GM21367 (cell line): ENCODE data around the gene ZP1.

Experiments used
- ATAC-seq: cut with Tn5 transposase; IDR thresholded peaks from one replicate; pipeline ENCODE4 v1.9.1; 2021; ENCODE audit not compliant: unreplicated experiment

ZP1 gene

DNA sequence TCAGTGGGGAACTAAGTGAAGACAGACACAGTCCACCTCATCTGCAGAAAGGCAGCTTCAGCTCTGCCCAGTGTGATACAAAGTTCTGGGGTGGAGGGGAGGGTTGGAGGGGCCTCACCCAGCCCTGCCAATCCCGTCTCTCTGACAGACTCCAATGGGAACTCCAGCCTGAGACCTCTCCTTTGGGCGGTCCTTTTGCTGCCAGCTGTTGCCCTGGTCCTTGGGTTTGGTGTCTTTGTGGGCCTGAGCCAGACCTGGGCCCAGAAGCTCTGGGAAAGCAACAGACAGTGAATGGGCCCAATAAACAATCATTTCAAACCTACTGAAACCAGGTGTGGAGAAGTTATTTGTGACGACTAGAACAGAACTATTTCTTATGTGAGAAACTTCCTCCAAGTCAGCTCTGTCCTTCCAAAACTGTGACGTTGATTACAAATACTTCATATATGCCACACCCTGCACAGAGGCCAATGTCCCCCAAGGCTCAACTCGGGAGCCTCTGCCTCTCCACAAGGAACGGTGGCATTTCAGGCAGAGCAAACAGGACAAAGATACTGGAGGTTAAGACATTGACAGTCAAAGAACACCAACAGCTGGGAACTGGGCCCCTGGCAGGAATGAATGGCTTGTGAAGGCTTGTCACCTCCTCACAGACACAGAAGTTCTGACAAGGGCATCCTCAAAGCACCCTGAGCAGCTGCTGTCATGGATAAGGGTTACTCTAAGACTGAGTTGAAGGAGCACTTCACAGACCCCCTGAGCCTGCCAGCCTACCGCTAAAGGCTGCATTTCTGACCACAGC is 8.2 kb downstream of the ZP1 start:
- ATAC-seq, result no peak

DNA sequence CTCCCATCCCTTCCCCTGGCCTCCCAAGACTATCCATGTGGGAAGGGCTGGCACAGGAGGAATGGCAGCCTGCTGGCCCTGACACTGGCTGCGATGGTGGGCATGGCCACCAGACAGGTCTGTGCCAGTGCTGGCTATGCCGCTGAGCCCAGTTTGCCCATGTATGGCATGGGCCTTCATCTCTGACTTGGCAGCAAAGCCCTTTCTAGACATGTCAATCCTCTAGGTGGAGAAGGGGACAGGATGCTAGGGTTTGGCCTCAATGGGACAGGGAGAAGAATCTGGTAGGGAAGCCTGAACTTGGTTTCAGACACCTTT is 8.8 kb downstream of the ZP1 start:
- ATAC-seq, result no peak

DNA sequence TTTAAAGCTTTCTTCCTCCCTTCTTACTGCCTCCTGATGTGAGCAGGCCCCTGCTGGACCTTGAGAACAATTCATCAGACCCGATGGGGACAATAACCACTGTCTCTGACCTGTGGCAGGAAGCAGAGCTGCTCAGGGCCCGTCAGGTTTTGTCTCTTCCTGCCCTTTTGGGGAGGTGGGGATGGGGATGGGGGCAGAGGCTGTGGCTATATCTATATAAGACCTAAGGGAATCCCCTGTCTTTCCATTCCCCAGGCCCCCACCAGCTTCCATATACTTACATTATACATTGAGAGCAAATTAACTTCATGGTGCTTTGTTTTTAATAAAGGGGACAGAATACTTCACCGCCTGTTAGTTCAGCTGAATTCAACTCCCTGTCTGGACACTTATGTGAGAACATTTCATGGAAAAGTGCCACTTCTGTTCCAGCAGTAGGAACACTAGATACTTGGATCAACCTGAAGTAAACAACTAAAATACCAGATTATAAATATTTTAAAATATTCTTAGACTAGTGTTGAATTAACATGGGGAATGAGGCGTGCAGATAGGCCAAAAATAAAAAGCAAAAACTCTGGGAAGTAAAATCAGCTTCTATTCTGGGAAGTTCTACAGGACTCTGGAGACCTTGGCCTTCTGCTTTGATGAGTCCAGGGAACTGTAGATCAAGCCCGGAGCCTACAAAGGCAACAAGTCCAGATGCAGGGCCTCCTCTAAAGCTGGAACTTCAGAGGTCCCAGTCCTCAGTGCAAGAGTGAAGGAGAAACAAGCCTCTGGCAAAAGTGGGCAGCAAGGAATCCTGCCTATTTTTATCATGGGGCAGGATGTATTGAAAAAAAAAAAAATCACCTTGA is 11.1 kb downstream of the ZP1 start:
- ATAC-seq, result no peak

DNA sequence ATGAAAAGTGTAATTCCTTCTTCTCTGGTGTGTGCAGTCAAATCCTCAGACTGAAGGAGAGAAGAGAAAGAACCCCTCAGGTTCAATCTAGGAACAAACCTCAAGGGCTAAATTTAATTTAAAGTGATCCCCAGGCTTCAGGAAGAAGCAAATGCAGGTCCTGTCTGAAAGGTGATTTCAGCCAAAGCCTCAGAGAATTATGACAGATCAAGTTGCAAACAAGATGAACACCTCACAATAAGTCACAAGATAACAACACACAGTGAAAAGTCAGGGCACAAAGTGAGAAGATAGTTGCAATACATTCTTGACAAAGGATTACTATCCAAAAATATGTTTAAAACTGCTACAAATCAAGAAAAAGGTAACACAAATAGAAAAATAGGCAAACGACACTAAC is 11.8 kb downstream of the ZP1 start:
- ATAC-seq, result no peak

DNA sequence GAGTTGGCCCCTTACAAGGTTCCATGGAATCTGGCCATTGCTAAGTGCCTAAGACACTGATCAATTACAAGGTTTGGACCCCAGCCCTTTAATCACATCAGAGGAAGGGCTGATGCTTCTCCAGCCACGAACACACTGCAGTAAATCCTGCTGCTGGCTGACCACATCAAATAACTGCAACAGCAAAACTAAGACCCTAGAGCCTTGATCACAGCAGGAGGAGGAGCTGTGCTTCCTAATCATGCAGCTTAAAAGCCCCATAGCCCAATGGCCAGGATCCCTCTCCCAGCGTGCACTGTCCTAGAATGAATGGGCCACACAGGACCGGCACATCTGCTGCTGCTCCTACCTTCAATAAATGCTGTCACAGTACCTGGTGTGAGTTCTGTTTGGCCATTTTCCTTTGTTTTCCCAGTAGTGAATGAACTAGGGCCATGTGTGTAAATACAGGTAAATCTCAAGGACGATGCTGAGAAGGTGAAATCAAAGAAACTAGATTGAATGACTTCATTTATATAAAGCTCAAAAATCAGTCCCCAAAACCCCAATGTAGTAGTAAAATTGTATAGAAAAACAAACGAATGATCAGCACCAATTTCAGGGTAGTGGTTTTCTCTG is 12.7 kb downstream of the ZP1 start:
- ATAC-seq, result no peak

DNA sequence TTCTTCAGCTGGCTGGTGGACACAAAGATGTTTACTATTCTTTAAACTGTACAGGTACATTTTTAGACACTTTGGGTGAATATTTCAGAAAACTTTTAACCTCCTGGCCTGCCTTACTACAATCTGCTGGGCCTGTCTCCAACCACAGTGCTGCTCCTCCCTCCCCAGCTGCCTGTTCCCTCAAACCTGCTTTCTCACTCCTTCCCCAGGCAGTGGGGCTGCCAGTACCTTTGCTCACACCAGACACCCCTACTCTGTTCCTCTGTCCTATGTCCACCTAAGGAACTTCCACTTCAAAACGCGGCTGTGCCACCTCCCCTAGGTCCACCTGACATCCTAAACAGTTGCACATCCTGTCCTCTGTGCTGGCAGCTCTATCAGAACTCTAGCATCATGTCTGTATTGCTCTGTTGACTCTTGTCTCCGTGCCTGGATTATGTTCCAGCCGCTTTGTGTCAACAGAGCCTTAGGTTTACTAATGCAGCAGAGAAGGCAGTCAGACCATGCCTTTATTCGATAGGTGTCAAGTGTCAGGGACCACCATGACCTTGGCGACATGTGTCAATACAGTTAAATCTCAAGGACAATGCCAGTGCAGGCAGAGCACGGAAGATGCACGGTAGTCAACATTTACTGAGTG is 13.4 kb downstream of the ZP1 start:
- ATAC-seq, result no peak

GRCh38 chr11:60887556-60887955 is 20.2 kb downstream of the ZP1 start:
- ATAC-seq, result no peak

DNA sequence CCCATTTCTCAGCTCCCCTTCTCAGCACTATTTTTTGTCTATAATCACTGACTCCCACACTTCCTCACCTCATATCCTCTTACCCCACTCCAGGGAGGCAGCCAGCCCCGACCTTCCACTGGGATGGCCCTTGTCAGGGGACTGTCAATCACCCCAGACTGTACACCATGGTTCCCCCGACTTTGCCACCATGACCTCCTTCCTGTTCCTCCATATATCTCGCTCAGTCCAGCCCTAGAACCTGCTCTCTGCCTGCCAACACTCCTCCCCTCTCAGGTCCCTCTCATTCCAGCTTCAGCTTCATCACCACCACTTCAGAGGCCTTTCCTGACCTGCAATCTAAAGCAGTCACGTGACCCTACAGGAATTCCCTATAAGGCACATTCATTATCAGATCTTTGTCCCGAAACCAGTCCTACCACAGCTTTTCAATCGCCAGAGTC is 22.5 kb downstream of the ZP1 start:
- ATAC-seq, result no peak

DNA sequence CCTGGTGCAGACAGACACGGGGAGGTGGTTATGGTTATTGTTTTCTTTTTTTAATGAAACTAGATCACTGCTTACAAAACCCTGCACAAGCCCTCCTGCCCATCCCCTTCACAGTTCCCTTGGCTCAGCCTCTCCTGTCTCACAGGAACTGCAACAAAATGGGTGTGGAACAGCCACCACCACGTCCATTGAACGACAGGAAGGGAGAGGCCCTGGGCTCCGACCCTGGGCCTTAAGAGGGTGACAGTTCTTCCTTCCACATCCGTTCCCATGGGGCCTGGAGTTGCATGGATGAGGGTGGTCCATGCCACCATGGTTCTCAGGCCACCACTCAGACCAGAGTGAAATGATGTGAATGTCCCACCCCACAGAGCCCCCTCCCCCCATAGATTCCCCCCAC is 23.4 kb downstream of the ZP1 start:
- no peak for ATAC-seq

- ATAC-seq, result no peak
These were observed 23.9 kb downstream of the ZP1 start for GRCh38 chr11:60891103-60891741.

DNA sequence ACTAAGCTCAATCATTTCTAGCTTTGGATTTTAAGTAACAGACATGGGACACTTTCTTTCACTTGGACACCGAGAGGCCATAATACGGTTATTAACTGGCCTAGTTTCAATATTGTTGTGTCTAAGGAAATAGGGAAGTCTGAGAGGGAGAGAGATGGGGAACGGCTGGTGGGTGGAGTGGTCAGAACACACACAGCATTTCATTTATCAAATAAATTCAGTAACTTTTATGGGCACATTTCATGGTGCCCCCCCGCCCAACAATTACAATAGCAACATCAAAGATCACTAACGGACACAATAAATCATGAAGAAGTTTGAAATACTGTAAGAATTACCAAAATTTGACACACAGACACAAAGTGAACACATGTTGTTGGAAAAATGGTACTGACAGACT is 28.3 kb downstream of the ZP1 start:
- ATAC-seq, result no peak

DNA sequence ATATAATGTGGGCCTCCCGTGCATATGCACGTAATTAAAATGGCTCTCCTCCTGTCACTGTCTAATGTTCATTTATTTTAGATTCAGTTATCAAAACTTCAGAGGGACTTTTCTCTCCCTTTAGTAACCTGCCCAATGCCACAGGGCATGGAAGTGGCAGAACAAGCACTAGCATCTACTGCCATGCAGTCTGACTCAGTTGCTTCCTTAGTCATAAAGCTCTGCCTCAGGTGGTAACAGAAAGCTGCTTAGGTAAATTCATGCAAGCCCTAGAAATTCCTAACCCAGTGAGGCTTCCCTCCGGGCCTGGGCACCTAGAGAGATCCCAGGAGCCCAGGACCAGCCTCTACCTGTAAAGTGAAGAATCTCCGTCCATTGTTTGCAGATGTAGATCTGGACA is 30.2 kb downstream of the ZP1 start:
- ATAC-seq, result no peak

DNA sequence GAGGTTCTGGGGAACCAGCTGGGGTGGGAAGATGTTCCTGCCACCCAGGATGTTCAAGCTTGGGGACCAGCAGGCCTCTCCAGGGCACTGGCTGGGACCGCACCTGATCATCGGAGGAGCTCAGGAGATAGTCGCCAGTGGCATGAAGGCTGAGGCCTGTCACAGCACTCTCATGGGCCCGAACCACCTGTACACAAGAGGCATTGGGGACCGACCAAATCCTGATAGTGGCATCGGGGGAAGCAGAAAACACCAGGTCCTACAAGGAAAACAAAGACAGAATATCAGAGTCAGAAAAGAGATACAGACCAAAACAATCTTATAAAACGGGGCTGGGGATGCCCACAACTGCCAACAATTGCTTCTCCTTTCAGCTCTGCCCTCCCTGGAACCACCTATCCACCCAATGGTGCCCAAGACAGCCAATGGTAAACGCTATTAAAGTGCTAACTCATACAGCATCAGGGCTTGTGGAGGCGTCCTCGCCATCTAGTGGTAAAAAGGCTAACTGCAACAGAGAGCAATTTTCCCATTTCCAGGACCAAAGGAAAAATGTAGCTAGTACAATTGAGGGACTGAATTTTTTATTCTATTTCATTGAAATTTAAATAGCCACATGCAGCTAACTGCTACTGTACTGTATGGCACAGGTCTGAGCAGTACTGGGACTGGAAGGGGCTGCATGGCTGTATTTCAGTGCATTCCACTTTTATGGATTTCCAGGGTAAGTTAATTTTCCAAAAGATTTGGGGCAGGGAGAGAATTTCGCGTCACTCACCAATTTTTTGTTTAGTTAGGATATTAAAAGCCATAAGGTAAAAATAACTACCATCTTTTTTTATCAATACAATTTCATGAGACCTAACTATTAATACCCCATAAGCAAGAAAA is 31.9 kb downstream of the ZP1 start:
- no peak for ATAC-seq

GRCh38 chr11:60899977-60900376 is 32.6 kb downstream of the ZP1 start:
- ATAC-seq, result no peak

DNA sequence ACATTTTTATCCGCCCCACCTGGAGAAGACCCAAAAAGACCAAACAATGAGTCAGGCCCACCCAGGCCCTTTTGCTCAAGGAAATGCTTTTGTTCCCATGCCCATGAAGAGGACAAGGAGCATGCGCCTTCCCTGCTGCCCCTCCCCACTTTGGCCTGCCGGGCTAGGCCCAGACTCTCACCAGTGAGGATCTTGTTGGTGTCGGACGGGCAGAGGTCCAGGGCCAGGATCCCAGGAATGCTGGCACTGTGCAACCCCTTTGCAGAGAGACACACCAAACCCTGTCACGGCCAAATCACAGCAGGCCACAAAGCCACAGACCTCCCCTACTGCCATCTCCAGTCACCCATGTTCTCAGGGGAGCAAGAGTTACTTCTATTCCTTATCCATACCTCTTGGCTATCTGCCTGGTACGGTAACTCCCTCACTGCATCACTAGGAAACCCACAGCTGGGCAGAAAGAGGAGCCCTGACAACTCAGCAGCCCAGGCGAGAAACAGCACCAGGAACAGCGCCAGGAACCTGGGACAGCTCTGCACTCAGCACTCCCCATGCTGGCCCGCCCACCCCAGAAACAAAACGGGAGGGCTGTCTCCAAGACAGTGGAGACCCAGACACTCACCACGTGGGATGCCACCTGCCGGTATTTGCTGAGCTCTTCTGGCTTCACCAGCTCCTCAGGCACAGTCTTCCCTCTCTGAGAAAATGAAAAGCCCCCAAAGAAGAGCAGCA is 33.5 kb downstream of the ZP1 start:
- no peak for ATAC-seq

DNA sequence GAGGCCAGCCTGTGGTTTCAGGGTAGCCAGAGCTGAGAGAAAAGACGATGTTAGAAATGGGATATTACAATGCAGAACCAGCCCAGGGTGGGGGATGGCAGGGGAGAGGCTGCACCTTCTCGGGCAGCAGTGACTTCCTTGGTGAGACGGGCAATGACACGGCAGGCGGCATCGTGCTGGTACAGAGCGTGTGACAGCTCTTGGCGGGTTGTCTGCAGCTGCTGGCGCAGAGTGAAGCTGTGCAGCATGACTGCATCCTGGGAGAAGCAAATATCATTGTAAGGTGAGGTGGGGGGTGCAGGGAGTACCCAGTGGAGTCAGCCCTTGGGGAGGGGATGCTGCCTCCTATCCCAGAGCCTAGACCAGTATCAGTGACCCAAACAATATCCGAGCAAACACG is 35.3 kb downstream of the ZP1 start:
- no peak for ATAC-seq

DNA sequence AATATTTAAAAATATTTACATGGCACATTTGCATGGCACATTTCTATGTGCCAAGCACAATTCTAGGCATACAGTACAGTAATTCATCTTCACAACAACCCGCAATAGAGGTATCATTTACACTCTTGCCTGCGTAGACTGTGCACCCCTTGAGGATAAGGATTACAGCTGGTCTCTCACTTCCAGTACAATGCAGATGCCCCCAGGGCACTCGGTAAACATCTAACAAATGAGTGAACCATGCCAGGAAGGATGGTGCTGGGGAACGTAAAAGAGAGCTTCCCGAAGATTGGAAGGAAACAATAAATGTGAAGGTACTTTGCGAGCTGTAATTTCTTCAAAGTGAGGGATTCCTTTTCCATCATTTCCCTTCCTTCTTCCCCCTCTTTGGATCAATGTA is 37.7 kb downstream of the ZP1 start:
- no peak for ATAC-seq

GRCh38 chr11:60905551-60906113 is 38.3 kb downstream of the ZP1 start:
- ATAC-seq, result no peak
